Measurements from ENCODE around the gene METTL8. TPM values are rescaled to one million over a fixed set of nuclear protein-coding genes. Genes with fewer than 3 reads are reported as not detected.

METTL8 gene
- total and polyA plus RNA-seq, 2 experiments from 2014 or later, result 60.9 to 64.3 TPM

DNA sequence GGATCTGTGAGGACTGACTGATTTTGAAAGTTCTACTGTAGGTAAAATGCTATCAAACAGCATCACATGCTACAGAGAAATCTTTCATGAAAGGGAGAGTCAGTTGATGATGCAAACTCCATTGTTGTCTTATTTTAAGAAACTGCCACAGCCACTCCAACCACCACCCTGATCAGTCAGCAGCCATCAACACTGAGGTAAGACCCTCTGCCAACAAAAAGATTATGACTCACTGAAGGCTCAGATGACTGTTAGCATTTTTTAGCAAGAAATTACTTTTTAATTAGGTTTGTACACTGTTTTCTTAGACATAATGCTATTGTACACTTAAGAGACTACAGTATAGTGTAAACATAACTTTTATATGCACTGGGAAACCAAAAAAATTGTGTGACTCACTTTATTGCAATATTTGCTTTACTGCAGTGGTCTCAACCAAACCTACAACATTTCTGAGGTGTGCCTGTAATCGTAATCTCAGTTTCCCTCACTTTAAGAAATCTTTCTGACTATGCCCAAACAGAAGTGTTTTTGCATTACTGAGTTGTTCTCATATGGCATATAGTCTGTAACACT is 42.8 kb downstream of the METTL8 start:
- Histone ChIP-seq H3K9me2 (ENCODE audit: insufficient read depth) (no peaks in the 10 kb centered on the region), H3K27ac (ENCODE audit: low read depth) (no peak overlapping the region), H3K4me3 (no peak overlapping the region), H3K36me3 (ENCODE audit: insufficient read depth) (no peaks in the 10 kb centered on the region), H2AFZ (no peak overlapping the region), H4K20me1 (replicated peaks; ENCODE audit: insufficient read depth) (no peaks in the 10 kb centered on the region), H3F3A (replicated peaks; ENCODE audit: low read depth) (peaks cover 4% of the 10 kb centered on the region), H3K27me3 (ENCODE audit: insufficient read depth) (no peaks in the 10 kb centered on the region), H3K4me2 (no peak overlapping the region), H3K79me2 (replicated peaks; ENCODE audit: insufficient read depth) (peaks cover 20% of the 10 kb centered on the region), H3K4me1 (ENCODE audit: insufficient read depth) (peaks cover 54% of the 10 kb centered on the region)
- DNase-seq (ENCODE audit: low spot score) (no peak), ATAC-seq (no peak)
- Mint-ChIP-seq H3K36me3 (ENCODE audit: low read depth) (no peaks in the 10 kb centered on the region; the same call in 2 of the 3 replicates), H3K27me3 (ENCODE audit: insufficient read depth, low read depth, poor library complexity) (peaks cover 6% of the 10 kb centered on the region), H3K4me1 (peaks cover 57% of the 10 kb centered on the region), H3K4me3 (no peak overlapping the region), H3K9me3 (no peaks in the 10 kb centered on the region), H3K27ac (no peak overlapping the region)
- TF ChIP-seq STAT1 (IDR thresholded peaks at IDR 0.05; ENCODE audit: unreplicated experiment), result no peak
- no peak for TF ChIP-seq CREB1 (CRISPR knock-in tag; IDR thresholded peaks at IDR 0.05; ENCODE audit: low read depth)
- no peak for TF ChIP-seq EZH2phosphoT487 (IDR thresholded peaks at IDR 0.05; ENCODE audit: unreplicated experiment)
- TF ChIP-seq EZH2 (IDR thresholded peaks at IDR 0.05; ENCODE audit: low read depth, unreplicated experiment), result no peak
- TF ChIP-seq, protein P1, sequence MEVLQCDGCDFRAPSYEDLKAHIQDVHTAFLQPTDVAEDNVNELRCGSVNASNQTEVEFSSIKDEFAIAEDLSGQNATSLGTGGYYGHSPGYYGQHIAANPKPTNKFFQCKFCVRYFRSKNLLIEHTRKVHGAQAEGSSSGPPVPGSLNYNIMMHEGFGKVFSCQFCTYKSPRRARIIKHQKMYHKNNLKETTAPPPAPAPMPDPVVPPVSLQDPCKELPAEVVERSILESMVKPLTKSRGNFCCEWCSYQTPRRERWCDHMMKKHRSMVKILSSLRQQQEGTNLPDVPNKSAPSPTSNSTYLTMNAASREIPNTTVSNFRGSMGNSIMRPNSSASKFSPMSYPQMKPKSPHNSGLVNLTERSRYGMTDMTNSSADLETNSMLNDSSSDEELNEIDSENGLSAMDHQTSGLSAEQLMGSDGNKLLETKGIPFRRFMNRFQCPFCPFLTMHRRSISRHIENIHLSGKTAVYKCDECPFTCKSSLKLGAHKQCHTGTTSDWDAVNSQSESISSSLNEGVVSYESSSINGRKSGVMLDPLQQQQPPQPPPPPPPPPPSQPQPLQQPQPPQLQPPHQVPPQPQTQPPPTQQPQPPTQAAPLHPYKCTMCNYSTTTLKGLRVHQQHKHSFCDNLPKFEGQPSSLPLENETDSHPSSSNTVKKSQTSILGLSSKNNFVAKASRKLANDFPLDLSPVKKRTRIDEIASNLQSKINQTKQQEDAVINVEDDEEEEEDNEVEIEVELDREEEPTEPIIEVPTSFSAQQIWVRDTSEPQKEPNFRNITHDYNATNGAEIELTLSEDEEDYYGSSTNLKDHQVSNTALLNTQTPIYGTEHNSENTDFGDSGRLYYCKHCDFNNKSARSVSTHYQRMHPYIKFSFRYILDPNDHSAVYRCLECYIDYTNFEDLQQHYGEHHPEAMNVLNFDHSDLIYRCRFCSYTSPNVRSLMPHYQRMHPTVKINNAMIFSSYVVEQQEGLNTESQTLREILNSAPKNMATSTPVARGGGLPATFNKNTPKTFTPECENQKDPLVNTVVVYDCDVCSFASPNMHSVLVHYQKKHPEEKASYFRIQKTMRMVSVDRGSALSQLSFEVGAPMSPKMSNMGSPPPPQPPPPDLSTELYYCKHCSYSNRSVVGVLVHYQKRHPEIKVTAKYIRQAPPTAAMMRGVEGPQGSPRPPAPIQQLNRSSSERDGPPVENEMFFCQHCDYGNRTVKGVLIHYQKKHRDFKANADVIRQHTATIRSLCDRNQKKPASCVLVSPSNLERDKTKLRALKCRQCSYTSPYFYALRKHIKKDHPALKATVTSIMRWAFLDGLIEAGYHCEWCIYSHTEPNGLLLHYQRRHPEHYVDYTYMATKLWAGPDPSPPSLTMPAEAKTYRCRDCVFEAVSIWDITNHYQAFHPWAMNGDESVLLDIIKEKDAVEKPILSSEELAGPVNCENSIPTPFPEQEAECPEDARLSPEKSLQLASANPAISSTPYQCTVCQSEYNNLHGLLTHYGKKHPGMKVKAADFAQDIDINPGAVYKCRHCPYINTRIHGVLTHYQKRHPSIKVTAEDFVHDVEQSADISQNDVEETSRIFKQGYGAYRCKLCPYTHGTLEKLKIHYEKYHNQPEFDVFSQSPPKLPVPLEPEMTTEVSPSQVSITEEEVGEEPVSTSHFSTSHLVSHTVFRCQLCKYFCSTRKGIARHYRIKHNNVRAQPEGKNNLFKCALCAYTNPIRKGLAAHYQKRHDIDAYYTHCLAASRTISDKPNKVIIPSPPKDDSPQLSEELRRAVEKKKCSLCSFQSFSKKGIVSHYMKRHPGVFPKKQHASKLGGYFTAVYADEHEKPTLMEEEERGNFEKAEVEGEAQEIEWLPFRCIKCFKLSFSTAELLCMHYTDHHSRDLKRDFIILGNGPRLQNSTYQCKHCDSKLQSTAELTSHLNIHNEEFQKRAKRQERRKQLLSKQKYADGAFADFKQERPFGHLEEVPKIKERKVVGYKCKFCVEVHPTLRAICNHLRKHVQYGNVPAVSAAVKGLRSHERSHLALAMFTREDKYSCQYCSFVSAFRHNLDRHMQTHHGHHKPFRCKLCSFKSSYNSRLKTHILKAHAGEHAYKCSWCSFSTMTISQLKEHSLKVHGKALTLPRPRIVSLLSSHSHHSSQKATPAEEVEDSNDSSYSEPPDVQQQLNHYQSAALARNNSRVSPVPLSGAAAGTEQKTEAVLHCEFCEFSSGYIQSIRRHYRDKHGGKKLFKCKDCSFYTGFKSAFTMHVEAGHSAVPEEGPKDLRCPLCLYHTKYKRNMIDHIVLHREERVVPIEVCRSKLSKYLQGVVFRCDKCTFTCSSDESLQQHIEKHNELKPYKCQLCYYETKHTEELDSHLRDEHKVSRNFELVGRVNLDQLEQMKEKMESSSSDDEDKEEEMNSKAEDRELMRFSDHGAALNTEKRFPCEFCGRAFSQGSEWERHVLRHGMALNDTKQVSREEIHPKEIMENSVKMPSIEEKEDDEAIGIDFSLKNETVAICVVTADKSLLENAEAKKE (CRISPR knock-in tag; IDR thresholded peaks at IDR 0.05), result no peak
- TF ChIP-seq ZNF114 (CRISPR knock-in tag; IDR thresholded peaks at IDR 0.05), result no peak
- TF ChIP-seq, protein P2, sequence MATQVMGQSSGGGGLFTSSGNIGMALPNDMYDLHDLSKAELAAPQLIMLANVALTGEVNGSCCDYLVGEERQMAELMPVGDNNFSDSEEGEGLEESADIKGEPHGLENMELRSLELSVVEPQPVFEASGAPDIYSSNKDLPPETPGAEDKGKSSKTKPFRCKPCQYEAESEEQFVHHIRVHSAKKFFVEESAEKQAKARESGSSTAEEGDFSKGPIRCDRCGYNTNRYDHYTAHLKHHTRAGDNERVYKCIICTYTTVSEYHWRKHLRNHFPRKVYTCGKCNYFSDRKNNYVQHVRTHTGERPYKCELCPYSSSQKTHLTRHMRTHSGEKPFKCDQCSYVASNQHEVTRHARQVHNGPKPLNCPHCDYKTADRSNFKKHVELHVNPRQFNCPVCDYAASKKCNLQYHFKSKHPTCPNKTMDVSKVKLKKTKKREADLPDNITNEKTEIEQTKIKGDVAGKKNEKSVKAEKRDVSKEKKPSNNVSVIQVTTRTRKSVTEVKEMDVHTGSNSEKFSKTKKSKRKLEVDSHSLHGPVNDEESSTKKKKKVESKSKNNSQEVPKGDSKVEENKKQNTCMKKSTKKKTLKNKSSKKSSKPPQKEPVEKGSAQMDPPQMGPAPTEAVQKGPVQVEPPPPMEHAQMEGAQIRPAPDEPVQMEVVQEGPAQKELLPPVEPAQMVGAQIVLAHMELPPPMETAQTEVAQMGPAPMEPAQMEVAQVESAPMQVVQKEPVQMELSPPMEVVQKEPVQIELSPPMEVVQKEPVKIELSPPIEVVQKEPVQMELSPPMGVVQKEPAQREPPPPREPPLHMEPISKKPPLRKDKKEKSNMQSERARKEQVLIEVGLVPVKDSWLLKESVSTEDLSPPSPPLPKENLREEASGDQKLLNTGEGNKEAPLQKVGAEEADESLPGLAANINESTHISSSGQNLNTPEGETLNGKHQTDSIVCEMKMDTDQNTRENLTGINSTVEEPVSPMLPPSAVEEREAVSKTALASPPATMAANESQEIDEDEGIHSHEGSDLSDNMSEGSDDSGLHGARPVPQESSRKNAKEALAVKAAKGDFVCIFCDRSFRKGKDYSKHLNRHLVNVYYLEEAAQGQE (IDR thresholded peaks at IDR 0.05; ENCODE audit: unreplicated experiment), result no peak
- TF ChIP-seq NANOG (IDR thresholded peaks at IDR 0.05; ENCODE audit: borderline replicate concordance), result no peak
- TF ChIP-seq, protein P3, sequence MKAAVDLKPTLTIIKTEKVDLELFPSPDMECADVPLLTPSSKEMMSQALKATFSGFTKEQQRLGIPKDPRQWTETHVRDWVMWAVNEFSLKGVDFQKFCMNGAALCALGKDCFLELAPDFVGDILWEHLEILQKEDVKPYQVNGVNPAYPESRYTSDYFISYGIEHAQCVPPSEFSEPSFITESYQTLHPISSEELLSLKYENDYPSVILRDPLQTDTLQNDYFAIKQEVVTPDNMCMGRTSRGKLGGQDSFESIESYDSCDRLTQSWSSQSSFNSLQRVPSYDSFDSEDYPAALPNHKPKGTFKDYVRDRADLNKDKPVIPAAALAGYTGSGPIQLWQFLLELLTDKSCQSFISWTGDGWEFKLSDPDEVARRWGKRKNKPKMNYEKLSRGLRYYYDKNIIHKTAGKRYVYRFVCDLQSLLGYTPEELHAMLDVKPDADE (IDR thresholded peaks at IDR 0.05), result no peak
